ENCODE measurements around the gene FBRSL1. TPM values are rescaled to one million over a fixed set of nuclear protein-coding genes. Genes with fewer than 3 reads are reported as not detected.
A peak's percentile ranks its signal among the peaks of the same experiment; 100 is the strongest.
"Not testable (repeated sequence)": the region's sequence is repeated elsewhere in the genome, so short reads cannot be mapped to it uniquely, and the experiment has no call there.

Gene FBRSL1
- total RNA-seq, 1 donor from 2014 or later, result 211 TPM

DNA sequence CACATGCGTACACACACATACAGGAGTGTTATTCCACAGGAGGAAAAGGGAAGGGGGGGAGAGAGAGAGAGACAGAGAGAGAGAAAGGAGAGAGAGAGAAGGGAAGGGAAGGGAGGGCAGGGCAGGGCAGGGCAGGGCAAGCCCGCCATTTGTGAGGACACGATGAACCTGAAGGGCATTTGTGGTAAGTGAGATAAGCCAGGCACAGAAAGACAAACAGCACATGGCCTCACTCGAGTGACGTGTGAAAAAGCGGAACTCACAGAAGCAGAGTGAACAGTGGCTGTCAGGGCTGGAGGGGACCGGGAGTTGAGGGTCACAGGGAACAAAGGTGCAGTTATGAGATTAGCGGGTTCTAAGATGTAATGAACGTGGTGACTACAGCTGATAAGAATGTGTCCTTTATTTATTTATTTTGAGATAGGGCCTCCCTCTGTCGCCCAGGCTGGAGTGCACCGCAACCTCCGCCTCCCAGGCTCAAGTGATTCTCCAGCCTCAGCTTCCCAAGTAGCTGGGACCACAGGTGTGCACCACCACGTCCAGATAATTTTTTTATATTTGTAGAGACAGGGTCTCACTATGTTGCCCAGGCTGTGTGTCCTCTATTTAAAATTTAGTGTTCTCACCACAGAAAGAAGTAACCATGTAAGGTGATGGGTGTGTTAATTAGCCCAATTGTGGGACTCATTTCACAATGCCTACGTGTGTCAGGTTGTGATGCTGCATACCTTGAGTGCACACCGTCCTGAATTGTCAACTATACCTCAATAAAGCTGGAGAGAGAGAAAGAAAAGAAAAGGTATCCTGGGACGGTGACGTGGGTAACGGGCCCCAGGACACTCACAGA is 18.7 kb upstream of the FBRSL1 start:
- no peak for DNase-seq
- Mint-ChIP-seq H3K9me3 (ENCODE audit: unreplicated experiment) (peaks cover 17% of the 10 kb centered on the region), H3K4me1 (ENCODE audit: low read depth, unreplicated experiment) (peaks cover 12% of the 10 kb centered on the region), H3K27ac (ENCODE audit: unreplicated experiment) (no peak overlapping the region), H3K4me3 (ENCODE audit: unreplicated experiment) (no peak overlapping the region), H3K36me3 (ENCODE audit: unreplicated experiment) (peaks cover 4% of the 10 kb centered on the region), H3K27me3 (ENCODE audit: unreplicated experiment) (peaks cover 8% of the 10 kb centered on the region)
- TF ChIP-seq, protein P1, sequence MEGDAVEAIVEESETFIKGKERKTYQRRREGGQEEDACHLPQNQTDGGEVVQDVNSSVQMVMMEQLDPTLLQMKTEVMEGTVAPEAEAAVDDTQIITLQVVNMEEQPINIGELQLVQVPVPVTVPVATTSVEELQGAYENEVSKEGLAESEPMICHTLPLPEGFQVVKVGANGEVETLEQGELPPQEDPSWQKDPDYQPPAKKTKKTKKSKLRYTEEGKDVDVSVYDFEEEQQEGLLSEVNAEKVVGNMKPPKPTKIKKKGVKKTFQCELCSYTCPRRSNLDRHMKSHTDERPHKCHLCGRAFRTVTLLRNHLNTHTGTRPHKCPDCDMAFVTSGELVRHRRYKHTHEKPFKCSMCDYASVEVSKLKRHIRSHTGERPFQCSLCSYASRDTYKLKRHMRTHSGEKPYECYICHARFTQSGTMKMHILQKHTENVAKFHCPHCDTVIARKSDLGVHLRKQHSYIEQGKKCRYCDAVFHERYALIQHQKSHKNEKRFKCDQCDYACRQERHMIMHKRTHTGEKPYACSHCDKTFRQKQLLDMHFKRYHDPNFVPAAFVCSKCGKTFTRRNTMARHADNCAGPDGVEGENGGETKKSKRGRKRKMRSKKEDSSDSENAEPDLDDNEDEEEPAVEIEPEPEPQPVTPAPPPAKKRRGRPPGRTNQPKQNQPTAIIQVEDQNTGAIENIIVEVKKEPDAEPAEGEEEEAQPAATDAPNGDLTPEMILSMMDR (IDR thresholded peaks at IDR 0.05; ENCODE audit: partially characterized antibody, unreplicated experiment), result no peak

DNA sequence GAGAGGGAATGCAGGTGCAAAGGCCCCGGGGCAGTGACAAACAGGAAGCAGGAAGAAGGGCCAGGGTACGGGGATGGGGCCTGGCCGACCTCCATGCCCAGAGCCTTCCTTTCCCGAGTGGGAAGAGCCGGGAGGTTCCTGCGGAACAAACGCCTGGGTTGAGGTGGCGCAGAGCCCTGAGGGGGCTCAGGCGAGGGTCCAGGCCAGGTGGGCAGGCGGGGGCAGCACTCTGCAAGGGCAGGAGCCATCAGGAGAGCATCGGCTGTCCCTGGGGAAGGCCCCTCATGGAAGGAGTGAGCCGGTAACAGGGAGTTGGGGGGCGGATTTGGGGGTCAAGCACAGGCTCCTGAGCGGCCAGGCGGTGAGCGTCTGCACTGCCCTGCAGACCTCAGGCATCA is 18.1 kb upstream of the FBRSL1 start:
- Mint-ChIP-seq H3K27me3 (ENCODE audit: unreplicated experiment) (peaks cover 8% of the 10 kb centered on the region), H3K27ac (ENCODE audit: unreplicated experiment) (no peak overlapping the region), H3K9me3 (ENCODE audit: unreplicated experiment) (peaks cover 17% of the 10 kb centered on the region), H3K4me3 (ENCODE audit: unreplicated experiment) (no peak overlapping the region), H3K4me1 (ENCODE audit: low read depth, unreplicated experiment) (peaks cover 12% of the 10 kb centered on the region), H3K36me3 (ENCODE audit: unreplicated experiment) (peaks cover 4% of the 10 kb centered on the region)
- TF ChIP-seq, protein P1 (IDR thresholded peaks at IDR 0.05; ENCODE audit: partially characterized antibody, unreplicated experiment), result no peak
- no peak for DNase-seq

DNA sequence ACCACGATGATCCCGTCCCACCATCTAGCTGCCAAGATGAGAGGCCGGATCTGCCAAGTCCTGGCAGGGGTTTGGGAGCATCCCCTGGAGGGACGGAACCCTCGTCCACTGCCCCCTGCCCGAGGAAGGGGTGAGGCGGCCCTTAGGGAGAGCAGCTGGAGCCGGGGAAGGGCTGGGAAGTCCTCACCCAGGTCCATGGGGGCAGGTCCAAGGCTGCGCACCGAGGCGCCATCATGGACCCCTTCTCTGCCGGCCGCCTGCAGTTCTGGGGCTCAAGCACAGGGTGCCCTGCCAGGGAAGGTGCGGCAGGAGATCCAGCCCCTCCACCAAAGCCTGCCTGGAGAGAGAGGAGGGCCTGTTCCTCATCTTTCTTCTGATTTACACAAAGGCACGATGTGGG is 17.6 kb upstream of the FBRSL1 start:
- peaks cover 12% of the 10 kb centered on the region for H3K4me1 Mint-ChIP-seq (ENCODE audit: low read depth, unreplicated experiment)
- TF ChIP-seq, protein P1 (IDR thresholded peaks at IDR 0.05; ENCODE audit: partially characterized antibody, unreplicated experiment), result no peak
- no peak overlapping the region for H3K27ac Mint-ChIP-seq (ENCODE audit: unreplicated experiment)
- peaks cover 4% of the 10 kb centered on the region for H3K36me3 Mint-ChIP-seq (ENCODE audit: unreplicated experiment)
- DNase-seq, result no peak
- H3K27me3 Mint-ChIP-seq (ENCODE audit: unreplicated experiment), result peaks cover 8% of the 10 kb centered on the region
- H3K9me3 Mint-ChIP-seq (ENCODE audit: unreplicated experiment), result peaks cover 17% of the 10 kb centered on the region
- peak overlapping the region; percentile 36 for H3K4me3 Mint-ChIP-seq (ENCODE audit: unreplicated experiment)

DNA sequence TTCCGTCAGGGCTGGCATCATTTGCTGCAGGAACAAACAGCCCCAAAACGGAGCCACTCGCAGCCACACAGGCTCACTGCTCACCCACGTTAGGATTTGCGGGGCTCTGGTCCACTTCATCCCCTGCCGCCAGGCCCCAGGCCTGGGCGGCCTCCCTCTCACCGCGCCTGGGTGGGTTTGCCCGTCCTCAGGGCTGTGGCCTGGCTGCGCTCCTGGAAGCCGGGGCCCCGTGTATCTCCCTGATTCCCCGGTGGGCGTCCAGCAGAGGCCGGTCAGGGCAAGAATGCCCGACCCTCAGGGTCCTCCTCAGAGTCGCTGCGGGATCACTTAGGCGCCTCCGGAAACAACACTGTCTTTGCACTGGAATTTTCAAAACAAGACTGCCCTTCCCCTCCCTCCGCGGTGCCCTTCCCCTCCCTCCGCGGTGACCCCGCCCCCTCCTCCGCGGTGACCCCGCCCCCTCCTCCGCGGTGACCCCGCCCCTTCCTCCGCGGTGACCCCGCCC is 15.7 kb upstream of the FBRSL1 start:
- Mint-ChIP-seq H3K4me1 (ENCODE audit: low read depth, unreplicated experiment) (peaks cover 8% of the 10 kb centered on the region), H3K27me3 (ENCODE audit: unreplicated experiment) (peaks cover 9% of the 10 kb centered on the region), H3K36me3 (ENCODE audit: unreplicated experiment) (peaks cover 4% of the 10 kb centered on the region), H3K9me3 (ENCODE audit: unreplicated experiment) (peaks cover 17% of the 10 kb centered on the region), H3K27ac (ENCODE audit: unreplicated experiment) (no peak overlapping the region), H3K4me3 (ENCODE audit: unreplicated experiment) (no peak overlapping the region)
- no peak for DNase-seq
- TF ChIP-seq, protein P1 (IDR thresholded peaks at IDR 0.05; ENCODE audit: partially characterized antibody, unreplicated experiment), result no peak

DNA sequence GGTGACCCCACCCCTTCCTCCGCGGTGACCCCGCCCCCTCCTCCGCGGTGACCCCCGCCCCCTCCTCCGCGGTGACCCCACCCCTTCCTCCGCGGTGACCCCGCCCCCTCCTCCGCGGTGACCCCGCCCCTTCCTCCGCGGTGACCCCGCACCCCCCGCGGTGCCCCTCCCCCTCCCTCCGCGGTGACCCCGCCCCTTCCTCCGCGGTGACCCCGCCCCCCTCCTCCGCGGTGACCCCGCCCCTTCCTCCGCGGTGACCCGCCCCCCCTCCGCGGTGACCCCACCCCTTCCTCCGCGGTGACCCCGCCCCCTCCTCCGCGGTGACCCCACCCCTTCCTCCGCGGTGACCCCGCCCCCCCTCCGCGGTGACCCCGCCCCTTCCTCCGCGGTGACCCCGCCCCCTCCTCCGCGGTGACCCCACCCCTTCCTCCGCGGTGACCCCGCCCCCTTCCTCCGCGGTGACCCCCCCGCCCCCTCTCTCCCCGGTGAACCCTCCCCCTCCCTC is 15.1 kb upstream of the FBRSL1 start:
- peaks cover 16% of the 10 kb centered on the region for H3K9me3 Mint-ChIP-seq (ENCODE audit: unreplicated experiment)
- DNase-seq; H3K4me3 Mint-ChIP-seq (ENCODE audit: unreplicated experiment); H3K4me1 Mint-ChIP-seq (ENCODE audit: low read depth, unreplicated experiment); H3K36me3 Mint-ChIP-seq (ENCODE audit: unreplicated experiment); H3K27ac Mint-ChIP-seq (ENCODE audit: unreplicated experiment): not testable (repeated sequence)
- H3K27me3 Mint-ChIP-seq (ENCODE audit: unreplicated experiment), result peaks cover 12% of the 10 kb centered on the region

All from glutamatergic neuron (in vitro differentiated cells).